Osteoblast (primary cell): ENCODE results near the gene KIF5B. TPM values are rescaled to one million over a fixed set of nuclear protein-coding genes. Genes with fewer than 3 reads are reported as not detected.

ENCODE experiments used
- DNase-seq: peaks from one replicate; pipeline ENCODE4 v3.0.0; 2011; ENCODE audit warnings: low spot score, mixed read lengths; ENCODE audit not compliant: insufficient read length; ENCODE audit errors: missing footprints
- H2AFZ ChIP-seq: 2 replicates; pipeline ENCODE4 v1.6.0; 2011; ENCODE audit warnings: mild to moderate bottlenecking, low read length
- H3K27ac ChIP-seq: 2 replicates; pipeline ENCODE4 v1.5.1; 2011; ENCODE audit warnings: mild to moderate bottlenecking, low read depth, low read length, moderate library complexity
- H3K27me3 ChIP-seq: 2 replicates; pipeline ENCODE4 v1.6.0; 2012; ENCODE audit warnings: mild to moderate bottlenecking, control low read depth, inconsistent platforms, low read length, moderate library complexity; ENCODE audit not compliant: insufficient read depth
- H3K36me3 ChIP-seq: 2 replicates; pipeline ENCODE4 v1.5.1; 2011; ENCODE audit warnings: mild to moderate bottlenecking, low read length, control low read depth, moderate library complexity; ENCODE audit not compliant: insufficient read depth
- H3K4me1 ChIP-seq: 2 replicates; pipeline ENCODE4 v1.5.1; 2011; ENCODE audit warnings: mild to moderate bottlenecking, low read length, control low read depth, moderate library complexity; ENCODE audit not compliant: insufficient read depth
- H3K4me2 ChIP-seq: 2 replicates; pipeline ENCODE4 v1.6.0; 2011; ENCODE audit warnings: mild to moderate bottlenecking, low read length; ENCODE audit not compliant: insufficient read depth
- H3K4me3 ChIP-seq: fragments of 200-600 bp; sonication (generic); 3 replicates; pipeline ENCODE4 v1.5.1; 2012; ENCODE audit warnings: mild to moderate bottlenecking, low read length, inconsistent platforms; ENCODE audit not compliant: insufficient read depth
- H3K79me2 ChIP-seq: 2 replicates; pipeline ENCODE4 v1.6.0; 2012; ENCODE audit warnings: mild to moderate bottlenecking, low read length, control low read depth, inconsistent platforms; ENCODE audit not compliant: insufficient read depth
- H3K9me3 ChIP-seq: 2 replicates; pipeline ENCODE4 v1.5.1; 2011; ENCODE audit warnings: low read depth, low read length, control low read depth
- H4K20me1 ChIP-seq: 2 replicates; pipeline ENCODE4 v1.6.0; 2012; ENCODE audit warnings: mild to moderate bottlenecking, low read length, control low read depth; ENCODE audit not compliant: insufficient read depth
- total RNA-seq: library from RNA; depleted of rRNA; stranded (reverse); fragments of >200 nt; gene quantifications from 2 replicates; pipeline ENCODE4 v1.2.3, GENCODE V29; 2012
- TF ChIP-seq, protein P1 (sequence below): IDR thresholded peaks from 2 replicates; pipeline ENCODE4 v1.5.1; 2011; ENCODE audit warnings: mild to moderate bottlenecking, low read depth, low read length, moderate library complexity; ENCODE audit errors: extremely low read depth

KIF5B gene
- total RNA-seq, 1 donor: 128 TPM

DNA sequence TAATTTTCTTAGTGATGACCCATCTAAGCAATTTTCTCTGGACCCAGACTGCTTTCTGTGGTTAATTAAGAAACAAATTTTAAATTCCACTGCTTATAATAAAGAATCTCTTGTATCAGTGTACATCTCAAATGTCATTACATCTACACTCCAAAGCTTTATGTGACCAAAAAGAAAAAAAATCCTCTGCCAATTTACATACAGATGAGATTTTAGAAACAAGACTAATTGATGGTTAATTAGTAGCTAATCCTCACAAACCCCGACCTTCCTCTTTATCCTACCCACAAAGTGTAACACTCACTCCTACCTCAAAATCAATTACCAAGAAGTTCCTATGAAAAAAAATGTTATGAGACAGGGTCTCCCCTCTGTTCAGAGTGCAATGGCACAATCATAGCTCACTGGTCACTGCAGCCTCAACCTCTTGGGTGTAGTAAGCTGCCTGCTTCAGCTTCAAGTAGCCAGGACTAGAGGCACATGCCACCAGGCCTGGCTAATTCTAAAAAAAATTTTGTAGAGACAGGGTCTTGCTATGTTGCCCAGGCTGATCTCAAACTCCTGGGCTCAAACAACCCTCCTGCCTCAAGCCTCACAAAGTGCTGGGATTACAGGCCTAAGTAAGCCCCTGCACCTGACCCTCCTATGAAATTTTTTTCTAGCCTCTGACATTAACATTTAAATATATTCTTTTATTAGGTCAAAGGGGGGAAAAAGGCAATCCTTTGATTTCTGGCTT, 14.8 kb downstream of the KIF5B start:
- Histone ChIP-seq H3K4me1 (peaks cover 23% of the 10 kb centered on the region), H3K27me3 (no peaks in the 10 kb centered on the region), H3K27ac (peak overlapping the region; percentile 96), H3K4me2 (no peak overlapping the region), H3K36me3 (peaks cover 75% of the 10 kb centered on the region), H4K20me1 (peaks cover 55% of the 10 kb centered on the region), H2AFZ (no peak overlapping the region), H3K79me2 (peaks cover 92% of the 10 kb centered on the region), H3K9me3 (no peaks in the 10 kb centered on the region), H3K4me3 (no peak overlapping the region)
- DNase-seq: no peak
- TF ChIP-seq, protein P1, sequence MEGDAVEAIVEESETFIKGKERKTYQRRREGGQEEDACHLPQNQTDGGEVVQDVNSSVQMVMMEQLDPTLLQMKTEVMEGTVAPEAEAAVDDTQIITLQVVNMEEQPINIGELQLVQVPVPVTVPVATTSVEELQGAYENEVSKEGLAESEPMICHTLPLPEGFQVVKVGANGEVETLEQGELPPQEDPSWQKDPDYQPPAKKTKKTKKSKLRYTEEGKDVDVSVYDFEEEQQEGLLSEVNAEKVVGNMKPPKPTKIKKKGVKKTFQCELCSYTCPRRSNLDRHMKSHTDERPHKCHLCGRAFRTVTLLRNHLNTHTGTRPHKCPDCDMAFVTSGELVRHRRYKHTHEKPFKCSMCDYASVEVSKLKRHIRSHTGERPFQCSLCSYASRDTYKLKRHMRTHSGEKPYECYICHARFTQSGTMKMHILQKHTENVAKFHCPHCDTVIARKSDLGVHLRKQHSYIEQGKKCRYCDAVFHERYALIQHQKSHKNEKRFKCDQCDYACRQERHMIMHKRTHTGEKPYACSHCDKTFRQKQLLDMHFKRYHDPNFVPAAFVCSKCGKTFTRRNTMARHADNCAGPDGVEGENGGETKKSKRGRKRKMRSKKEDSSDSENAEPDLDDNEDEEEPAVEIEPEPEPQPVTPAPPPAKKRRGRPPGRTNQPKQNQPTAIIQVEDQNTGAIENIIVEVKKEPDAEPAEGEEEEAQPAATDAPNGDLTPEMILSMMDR: no peak

DNA sequence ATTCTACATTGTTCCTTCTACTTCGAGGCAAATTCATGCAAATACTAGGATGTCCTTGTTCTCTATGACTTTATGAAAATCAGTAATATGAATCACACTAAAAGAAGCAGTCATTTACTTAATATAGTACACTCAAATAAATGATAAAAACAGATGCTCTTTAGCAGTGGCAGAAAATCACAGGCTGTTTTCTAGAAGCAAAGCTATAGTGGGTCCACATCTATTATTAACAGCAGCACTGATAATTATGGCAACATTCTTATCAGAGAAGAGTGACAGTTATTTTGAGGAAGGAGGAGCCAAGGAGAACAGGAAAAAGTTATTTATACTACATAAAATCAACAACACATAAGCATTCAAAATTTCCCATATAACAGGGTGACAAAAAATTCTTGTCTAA, 16.5 kb downstream of the KIF5B start:
- no peak overlapping the region for H2AFZ ChIP-seq
- no peak overlapping the region for H3K4me2 ChIP-seq
- no peak overlapping the region for H3K4me3 ChIP-seq
- no peaks in the 10 kb centered on the region for H3K27me3 ChIP-seq
- no peak for DNase-seq
- H3K27ac ChIP-seq: peak overlapping the region; percentile 5
- H3K36me3 ChIP-seq: peaks cover 76% of the 10 kb centered on the region
- H4K20me1 ChIP-seq: peaks cover 44% of the 10 kb centered on the region
- TF ChIP-seq, protein P1: no peak
- H3K79me2 ChIP-seq: peaks cover 87% of the 10 kb centered on the region
- peaks cover 23% of the 10 kb centered on the region for H3K4me1 ChIP-seq
- no peaks in the 10 kb centered on the region for H3K9me3 ChIP-seq

GRCh38 chr10:32038777-32039176, 17.4 kb downstream of the KIF5B start:
- Histone ChIP-seq H3K27me3 (no peaks in the 10 kb centered on the region), H3K4me3 (no peak overlapping the region), H3K4me2 (no peak overlapping the region), H3K27ac (peak overlapping the region; percentile 5), H3K36me3 (peaks cover 76% of the 10 kb centered on the region), H3K9me3 (no peaks in the 10 kb centered on the region), H4K20me1 (peaks cover 38% of the 10 kb centered on the region), H2AFZ (no peak overlapping the region), H3K4me1 (peaks cover 23% of the 10 kb centered on the region), H3K79me2 (peaks cover 80% of the 10 kb centered on the region)
- no peak for DNase-seq
- TF ChIP-seq, protein P1: no peak

DNA sequence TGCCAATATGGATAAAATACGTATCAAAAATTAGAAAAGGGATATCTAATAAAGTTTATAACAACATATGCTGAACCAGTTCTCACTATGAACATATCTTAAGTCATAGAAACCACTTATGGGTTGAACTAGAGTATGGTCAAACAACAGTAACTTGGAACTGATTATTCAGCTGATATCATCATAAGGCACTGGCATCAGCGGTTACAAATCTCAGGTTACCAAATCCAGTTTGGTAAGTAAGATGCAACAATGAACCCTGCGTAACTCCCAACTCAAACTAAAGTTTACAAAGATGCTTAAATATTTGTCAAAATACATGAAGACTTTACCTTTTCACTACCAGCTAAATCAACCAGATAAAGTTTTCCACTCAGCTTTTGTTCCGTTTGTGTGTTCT, 19.3 kb downstream of the KIF5B start:
- Histone ChIP-seq H3K36me3 (peaks cover 87% of the 10 kb centered on the region), H4K20me1 (peaks cover 27% of the 10 kb centered on the region)

More for the DNA sequence above, 19.3 kb downstream of the KIF5B start:
- TF ChIP-seq, protein P1: no peak
- DNase-seq: no peak
- no peak overlapping the region for H2AFZ ChIP-seq
- no peak overlapping the region for H3K4me3 ChIP-seq
- H3K27me3 ChIP-seq: no peaks in the 10 kb centered on the region
- peaks cover 79% of the 10 kb centered on the region for H3K79me2 ChIP-seq
- H3K27ac ChIP-seq: no peak overlapping the region
- H3K4me2 ChIP-seq: no peak overlapping the region
- peaks cover 9% of the 10 kb centered on the region for H3K4me1 ChIP-seq
- no peaks in the 10 kb centered on the region for H3K9me3 ChIP-seq
